HG03280 (cell line): ENCODE data around the gene ERBB4.

Source experiments
- ATAC-seq: cut with Tn5 transposase; IDR thresholded peaks from one replicate; pipeline ENCODE4 v1.9.1; 2021; ENCODE audit warnings: mild to moderate bottlenecking, moderate library complexity; ENCODE audit not compliant: unreplicated experiment

The ERBB4 gene

DNA sequence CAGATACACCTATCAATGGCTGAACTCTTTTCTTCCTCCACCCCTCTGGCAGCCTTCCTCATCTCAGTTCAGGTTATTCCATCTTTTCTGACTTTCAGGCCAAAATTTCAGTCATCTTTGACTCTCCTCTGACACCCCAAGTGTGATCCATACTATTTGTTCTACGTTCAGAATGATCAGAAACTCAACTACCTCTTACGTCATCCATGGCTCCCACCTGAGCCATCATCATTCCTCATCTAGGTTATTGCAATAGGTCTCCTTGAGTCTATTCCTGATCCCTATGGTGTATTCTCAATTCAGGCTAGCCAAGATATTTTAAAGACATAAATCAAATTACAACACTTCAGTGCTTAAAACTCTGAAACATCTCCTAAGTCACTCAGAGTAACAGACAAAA, 589.7 kb downstream of the ERBB4 start:
- ATAC-seq, result no peak

DNA sequence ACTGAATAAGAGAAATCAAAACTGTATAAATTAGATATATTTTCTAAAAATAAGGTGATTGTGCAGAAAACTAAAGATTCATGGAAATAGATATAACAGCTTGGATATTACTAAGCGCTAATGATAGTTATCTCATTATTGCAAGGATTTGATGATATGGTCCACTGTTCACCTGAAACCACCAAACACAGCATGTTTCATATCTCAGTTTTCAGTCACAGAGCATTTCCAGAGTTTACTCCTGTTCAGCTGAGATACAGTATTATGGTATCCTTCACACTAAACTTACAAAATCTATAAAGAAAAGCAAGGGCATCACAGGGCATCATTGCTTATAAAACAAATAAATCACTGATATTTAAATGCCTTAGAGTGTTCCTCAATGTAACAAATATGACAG, 591.6 kb downstream of the ERBB4 start:
- ATAC-seq, result no peak

DNA sequence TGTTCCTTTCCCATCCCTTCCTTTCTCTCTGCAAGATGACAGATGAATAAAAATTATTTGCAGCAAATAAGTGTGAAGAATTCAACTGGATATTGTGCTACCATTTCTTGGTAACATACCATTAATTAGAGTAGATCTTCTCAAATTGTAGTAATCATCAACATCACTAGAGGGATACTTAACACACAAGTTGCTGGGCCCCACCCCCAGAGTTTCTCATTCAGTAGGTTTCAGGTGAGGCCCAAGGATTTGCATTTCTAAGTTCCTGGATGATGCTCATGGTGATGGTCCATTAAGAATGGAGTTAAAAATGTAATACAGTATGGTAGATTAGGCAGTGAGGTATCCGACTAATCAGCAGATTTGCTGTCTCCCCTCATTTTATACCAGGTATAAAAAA, 594.0 kb downstream of the ERBB4 start:
- ATAC-seq, result peak; percentile 82

DNA sequence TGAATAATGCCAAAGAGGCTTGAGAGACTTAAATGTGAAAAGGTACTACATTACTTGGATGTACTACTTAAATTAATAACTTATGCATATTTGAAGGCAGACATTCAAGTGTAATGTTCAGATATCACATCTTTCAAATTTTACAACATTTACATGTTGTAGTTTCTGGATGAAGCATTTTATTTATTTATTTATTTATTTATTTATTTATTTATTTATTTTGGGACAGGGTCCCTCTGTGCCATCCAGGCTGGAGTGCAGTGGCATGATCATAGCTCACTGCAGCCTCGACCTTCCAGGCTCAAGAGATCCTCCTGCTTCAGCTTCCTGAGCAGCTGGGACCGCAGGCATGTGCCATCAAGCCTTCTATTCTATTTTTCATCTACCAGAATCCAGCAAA, 596.4 kb downstream of the ERBB4 start:
- ATAC-seq, result no peak

DNA sequence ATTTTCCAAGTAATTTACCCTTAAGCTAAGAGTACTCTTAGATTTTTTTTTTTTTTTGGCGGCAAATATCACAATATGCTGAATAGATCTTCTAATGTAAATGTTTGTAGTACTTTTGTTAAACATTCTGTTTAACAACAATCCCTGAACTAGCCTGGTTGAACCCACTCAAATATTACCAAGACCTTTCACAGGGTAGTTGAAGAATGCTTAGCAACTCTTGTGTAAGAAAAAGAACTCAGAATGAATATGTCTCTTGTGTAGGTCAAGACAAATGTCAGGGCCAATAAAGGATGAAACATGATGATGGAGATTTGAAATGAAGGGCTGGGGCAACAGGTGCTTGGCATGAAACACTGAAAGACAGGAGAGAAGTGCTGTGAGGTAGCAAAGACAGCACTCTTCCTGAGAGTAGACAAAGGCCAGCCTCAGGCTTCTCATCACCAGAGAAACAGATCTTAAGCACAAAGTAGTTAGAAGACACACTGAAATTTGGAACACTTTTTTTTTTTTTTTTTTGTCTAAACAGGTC, 597.3 kb downstream of the ERBB4 start:
- no peak for ATAC-seq

DNA sequence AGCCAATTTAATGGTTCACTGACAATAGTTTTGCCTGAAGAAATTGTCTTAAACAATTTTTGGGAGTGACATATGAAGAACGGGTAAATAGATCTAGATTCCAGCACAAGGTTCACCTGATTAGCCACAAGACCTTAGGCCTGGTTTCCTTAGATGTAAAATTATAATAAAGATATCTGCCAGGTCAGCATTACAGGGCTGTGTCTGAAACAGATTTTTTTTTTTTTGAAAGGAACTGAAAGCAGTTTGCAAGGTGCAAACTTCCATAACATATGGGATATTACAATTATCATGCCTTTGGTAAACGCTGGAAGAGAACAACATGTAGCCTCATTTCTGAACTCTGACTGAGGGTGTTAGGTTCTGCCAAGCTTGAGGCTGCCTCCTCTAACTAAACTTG, 599.4 kb downstream of the ERBB4 start:
- no peak for ATAC-seq

DNA sequence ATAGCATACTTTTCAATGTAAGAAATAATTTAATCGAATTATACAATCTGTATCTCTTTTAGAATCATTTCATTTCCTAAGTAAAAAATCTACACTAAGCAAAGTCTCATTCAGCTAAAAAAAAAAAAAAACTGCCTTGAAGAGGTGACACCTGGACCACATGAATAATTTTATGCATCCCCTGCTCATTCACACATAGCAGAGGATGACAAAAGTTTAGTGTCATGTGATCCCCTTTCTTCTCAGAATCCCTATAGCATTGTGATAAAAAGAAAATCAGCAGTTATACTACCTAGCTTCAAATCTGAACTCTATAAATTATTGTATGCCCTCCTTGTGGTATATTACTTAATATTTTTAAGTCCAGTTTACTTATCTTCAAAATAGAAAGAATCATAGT, 603.8 kb downstream of the ERBB4 start:
- ATAC-seq, result no peak

DNA sequence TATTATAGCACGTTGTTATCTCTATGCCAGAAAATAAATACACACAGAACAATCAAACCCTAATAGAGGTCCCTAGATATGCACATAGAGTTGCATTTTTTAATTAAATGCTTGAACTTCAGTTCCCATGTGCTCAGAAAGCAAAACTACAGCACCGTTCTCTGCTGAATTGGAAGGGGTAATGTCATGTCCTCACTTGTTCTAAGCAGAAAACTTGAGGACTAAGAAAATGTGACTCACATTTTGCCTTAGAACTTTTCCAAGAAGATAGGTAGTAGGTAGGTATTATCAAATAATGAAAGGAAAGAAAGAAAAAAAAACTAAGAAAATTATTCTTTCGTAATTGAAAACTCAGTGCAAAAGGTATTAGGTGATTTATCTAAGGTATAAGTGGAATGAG, 607.3 kb downstream of the ERBB4 start:
- no peak for ATAC-seq

DNA sequence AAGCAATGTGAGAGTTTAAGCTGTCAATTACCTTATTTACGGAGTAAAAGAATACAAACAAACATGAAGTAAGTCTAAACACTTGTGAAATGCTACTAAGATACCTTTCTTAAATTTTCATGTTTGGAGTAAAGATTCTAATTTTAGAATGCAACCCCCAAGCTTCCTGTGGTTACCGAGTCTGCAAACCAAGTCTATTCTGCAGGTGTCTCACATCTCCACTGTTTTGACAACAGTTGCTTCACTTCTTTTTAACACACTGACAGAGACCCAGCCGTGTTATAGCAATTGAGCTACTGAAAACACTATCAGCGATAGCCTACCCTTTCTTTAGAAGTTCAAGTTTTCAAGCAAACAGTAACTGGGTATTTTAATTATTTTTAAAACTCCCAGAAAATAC, 608.3 kb downstream of the ERBB4 start:
- peak; percentile 90 for ATAC-seq

DNA sequence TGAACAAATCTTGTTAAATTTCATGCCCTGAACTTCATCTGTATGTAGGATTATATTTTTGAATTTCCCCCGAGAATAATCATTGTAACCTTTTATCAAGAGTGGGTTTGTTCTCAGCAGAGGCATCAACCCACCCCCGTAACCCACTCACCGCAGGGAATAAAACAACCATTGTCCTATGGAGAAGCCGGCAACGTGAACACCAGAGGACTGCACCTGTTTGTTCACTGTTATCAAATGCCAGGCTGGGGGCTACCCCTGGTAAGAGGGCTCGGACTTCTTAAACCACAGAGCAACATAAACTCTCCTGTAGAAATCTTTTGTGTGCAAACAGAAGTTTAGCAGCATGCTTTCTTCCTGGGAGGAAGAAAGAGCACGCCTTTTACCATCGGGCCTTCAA, 610.4 kb downstream of the ERBB4 start:
- no peak for ATAC-seq

DNA sequence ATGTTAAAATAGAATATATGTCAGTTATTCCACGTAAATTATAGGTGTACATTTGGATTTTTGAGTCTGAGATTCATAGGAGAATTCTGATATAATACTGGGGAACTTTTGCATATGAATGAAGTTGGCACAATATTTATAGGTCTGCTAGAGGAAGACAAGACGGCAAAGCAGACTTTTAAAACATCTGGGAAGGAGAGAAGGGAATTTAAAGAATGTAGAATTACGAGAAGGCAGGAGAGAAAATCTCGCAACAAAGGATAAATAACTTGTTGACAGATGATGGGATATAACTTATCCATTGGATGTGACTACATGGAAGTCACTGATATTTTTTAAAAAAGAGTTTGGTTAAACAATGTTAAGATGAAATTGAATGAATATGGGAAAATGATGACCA, 615.6 kb downstream of the ERBB4 start:
- no peak for ATAC-seq

DNA sequence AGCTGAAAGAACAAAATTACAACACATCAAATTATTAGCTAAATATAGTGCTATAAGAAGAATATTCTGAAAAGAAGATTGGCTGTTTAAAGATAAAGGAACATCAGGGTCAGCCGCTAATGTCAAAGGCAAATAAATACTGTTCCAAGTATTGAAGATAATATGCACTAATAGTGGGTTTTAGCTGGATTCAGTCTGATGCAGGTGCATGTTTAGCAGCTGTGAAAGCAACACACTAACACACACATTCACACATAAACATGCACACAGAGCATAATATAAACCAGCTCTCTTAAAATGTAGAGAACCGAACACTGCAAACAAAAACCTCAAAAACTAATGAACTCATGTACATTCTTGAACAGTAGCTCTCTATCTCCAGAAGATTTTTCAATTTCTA, 634.6 kb downstream of the ERBB4 start:
- ATAC-seq, result no peak

DNA sequence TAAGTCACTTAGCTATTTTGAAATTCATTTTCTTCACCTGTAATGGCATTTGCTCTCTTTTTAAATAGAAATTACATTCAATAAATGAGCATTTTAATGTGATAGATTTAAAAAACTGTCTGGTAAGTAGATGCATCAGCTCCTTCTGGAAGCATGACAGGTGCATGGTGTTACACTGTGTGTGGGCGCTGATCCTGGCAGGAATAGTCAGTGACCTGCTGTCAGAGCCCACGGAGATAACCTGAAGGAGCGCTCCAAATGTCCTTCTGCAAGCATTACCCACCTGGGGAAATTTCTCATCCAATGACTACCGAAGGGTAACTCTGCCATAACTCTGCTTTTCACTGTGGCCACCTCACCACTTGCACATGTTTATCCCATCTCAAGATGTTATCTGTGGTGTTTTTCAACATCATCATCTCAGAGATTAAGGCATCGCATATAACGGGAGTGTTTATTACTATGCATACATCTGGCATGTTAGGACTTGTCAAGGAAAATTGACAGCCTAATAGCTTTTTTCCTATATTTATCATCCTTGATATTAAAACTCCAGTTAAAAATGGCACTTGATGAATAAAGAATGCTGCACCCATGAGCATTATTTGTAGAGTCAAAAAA, 637.3 kb downstream of the ERBB4 start:
- ATAC-seq, result no peak

DNA sequence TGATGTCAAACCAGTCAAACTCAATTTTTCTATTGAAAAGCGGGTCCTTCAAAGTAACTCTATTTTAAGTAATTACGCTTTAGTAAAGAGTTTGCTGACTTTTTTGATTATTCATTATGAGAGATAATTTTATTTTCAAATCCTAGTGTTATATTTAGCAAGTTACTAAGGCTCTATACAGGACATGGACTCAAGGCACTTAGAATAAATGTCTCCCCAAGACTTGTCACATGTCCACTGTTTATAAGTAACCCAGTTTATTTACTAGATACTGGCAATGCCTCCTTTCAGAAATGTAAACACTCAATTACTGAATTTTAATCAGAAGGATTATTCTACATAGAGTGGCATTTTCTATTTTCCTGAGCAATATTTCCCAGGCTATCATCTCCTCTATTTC, 638.1 kb downstream of the ERBB4 start:
- no peak for ATAC-seq

DNA sequence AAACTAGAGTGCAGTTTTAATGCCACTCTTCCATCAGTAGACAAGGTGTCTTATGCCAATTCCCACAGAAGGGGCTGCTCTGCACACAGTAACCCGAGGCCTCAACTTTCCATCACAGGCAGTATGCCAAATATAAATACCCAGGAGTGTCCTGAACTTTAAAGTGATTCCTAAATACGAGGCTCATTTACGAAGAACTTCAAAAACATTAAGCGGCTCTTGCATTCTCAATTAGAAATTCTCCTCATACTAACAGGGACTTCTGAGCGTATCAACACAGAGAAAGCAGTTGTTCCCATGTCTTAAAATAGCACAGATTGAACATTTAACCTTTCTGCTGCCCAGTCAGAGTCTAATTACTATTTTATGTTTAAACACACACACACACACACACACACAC, 638.6 kb downstream of the ERBB4 start:
- no peak for ATAC-seq

DNA sequence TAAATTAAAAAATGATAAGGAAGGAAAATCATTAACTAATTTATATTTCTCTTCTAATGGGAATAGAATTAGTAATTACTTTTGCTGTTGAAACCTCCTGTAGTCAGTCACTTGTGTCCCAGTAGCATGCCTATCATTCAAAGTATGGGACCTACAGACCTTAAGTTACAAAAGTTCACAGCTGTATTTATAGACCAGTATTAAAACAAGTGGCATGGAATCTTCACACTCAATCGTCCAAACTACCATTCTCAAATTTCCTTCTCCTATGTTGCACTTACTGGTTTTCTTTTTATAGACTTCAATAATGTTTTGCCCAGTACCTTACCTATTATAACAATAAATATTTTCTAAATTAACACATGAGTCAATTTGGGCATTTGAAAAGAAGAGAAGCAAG, 639.9 kb downstream of the ERBB4 start:
- no peak for ATAC-seq

DNA sequence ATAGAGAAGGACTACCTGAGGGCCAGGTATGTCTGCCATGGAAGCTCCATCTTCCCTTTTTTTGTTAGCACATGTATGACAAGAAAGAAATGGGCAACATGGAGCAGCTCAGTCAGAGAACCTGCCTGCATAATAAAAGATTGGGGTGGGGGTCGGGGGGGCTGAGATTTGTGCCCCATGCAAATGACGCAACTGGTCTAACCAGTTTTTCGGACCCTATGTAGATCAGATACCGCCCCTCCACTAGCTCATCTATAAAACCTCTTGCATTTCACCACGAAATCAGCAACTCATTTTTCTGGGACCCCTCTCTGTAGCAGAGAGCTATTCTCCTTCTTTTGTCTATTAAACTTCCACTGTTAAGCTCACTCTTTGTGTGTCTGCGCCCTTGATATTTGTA, 657.2 kb downstream of the ERBB4 start:
- no peak for ATAC-seq

DNA sequence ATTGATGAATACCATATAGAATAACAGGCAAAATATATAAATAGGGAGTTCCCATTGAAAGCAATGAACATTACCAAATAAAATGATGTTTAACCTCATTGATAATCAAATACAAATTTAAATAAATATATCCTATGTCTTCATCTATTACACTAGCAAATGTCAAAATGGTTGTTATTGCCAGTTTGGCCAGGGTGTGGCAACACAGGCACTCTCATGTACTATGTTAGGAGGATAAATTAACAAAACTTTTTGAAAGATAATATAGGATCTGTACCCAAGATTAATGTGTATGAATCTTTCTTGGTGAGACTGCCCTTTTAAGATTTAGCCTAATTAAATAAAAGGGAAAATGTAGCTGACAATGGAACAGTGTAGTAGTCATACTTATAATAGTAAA, 659.3 kb downstream of the ERBB4 start:
- no peak for ATAC-seq

DNA sequence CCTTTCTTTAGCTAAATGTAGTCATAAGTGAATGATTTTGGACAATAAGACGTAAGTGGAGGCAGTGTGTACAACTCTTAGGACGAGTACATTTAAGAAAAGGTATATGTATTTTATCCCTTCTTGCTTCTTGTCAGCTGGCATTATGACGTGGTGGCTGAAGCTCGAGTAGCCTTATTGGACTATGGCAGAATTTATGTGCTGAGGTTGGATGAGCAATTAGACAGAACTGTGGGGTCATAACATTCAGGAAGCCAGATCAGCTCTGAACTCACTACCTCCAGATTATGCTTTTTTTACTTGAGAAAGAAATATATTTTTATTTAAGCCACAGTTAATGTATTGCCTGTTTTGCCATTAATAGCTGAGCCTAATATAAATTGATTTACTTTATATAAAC, 661.5 kb downstream of the ERBB4 start:
- no peak for ATAC-seq

DNA sequence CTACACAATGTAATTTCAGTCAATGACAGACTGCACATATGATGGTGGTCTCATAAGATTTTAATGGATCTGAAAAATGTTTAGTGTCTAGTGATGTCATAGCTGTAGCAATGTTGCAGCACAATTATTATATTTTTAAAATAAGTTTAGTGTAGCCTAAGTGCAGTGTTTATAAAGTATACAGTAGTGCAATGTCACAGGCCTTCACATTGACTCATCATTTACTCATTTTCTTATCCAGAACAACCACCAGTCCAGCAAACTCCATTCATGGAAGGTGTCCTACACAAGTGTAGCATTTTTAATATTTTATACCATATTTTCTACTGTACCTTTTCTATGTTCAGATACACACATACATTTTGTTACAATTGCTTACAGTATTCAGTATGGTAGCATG, 663.1 kb downstream of the ERBB4 start:
- no peak for ATAC-seq

DNA sequence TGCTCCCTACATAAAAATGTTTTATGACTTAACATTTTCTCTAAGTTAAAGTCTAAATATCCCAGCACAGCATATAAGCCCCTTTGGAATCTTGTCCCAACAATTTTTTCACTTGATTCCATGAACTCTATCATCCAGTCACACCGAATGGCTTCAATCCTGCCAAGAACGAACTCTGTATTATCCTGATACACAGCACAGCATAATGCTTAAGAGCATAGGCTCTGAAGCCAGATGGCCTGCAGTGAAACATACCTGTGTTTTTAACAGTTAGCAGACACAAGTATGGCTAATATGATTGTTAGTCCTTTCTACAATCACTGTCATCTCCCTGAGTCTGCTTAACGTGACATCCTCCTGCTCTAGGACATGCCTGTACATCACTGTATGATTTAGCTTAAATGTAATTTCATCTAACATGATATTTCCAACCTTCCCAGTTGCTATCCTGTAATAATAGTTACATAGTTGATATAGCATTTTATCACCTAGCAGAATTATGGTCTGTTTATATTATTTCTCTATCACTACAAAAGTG, 669.5 kb downstream of the ERBB4 start:
- no peak for ATAC-seq

DNA sequence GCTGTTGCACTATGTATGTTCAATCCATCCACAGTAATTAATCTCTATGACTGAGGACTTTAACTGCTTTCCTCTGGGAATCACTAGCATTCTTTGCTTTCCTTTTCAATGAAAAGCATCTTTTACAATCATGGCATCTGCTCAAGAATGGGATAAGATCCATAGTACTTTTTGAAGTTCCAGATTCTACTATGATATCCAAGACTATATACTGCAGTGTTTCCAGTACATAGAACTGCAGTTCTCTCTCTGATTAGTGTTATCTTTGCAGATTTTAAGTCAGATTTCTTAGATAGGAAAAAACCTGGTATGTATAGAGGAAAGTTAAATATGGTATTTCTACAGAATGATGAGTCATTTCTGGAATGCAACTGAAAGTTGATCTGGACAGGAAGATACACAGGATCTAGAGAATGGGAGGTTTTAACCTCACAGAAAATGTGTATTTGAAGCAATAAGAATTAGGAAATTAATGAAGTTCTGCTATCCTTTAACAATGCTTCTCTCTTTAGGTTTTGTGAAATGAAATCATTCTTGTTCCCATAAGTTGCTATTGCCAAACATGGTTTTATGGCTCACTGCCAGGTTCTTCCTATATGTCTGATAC, 670.7 kb downstream of the ERBB4 start:
- ATAC-seq, result peak; percentile 83

DNA sequence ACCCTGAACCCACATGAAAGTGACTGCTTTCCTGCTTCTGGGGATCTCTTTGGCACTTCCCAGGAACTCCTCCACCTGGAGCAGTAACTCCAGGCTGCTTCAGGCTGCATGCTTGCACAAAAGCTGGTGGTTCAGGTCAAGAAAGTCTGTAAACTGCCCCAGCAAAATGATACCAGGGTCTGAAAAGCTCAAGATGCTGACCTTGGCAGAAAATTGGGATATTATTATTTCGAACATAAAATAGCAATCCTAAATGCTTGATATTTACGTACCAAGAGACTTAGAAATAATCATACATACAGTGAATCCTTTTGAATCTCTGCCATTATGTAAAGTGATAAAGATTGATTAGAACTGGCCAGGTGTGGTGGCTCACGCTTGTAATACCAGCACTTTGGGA, 674.3 kb downstream of the ERBB4 start:
- no peak for ATAC-seq
